ENCODE measurements around the gene LPP.

GRCh38 chr3:188280627-188281026, 126.7 kb downstream of the LPP start:
- TF ChIP-seq, protein P1, sequence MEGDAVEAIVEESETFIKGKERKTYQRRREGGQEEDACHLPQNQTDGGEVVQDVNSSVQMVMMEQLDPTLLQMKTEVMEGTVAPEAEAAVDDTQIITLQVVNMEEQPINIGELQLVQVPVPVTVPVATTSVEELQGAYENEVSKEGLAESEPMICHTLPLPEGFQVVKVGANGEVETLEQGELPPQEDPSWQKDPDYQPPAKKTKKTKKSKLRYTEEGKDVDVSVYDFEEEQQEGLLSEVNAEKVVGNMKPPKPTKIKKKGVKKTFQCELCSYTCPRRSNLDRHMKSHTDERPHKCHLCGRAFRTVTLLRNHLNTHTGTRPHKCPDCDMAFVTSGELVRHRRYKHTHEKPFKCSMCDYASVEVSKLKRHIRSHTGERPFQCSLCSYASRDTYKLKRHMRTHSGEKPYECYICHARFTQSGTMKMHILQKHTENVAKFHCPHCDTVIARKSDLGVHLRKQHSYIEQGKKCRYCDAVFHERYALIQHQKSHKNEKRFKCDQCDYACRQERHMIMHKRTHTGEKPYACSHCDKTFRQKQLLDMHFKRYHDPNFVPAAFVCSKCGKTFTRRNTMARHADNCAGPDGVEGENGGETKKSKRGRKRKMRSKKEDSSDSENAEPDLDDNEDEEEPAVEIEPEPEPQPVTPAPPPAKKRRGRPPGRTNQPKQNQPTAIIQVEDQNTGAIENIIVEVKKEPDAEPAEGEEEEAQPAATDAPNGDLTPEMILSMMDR (IDR thresholded peaks at IDR 0.05) = no peak
- TF ChIP-seq POLR2AphosphoS5 (IDR thresholded peaks at IDR 0.05) = peak in 1 of 3 donors; percentile 26

Data from stomach (tissue), 4 donors.